Superior temporal gyrus (tissue), 1 donor: ENCODE measurements around the gene SQSTM1.
"Not testable (repeated sequence)": the region's sequence is repeated elsewhere in the genome, so short reads cannot be mapped to it uniquely, and the experiment has no call there.

Experiments
- DNase-seq: peaks from one replicate; pipeline ENCODE4 v3.0.0-alpha.2; 2016; ENCODE audit errors: extremely low spot score

The SQSTM1 gene

DNA sequence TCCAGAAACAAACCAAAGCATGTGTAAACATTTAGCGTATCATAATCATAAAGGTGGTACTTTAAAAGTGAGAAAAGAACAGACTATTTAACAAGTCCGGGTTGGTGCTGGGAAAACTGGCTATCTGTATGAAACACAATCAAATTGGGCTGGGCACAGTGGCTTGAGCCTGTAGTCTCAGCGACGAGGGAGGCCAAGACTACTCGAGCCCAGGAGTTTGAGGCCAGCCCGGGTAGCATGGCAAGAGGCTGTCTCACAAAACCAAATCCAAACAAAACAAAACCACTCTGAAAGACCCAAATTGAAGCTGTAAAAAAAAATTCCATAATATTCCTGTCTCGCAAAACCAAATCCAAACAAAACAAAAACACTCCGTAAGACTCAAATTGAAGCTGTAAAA lies 33.7 kb downstream of the SQSTM1 start:
- no peak for DNase-seq

DNA sequence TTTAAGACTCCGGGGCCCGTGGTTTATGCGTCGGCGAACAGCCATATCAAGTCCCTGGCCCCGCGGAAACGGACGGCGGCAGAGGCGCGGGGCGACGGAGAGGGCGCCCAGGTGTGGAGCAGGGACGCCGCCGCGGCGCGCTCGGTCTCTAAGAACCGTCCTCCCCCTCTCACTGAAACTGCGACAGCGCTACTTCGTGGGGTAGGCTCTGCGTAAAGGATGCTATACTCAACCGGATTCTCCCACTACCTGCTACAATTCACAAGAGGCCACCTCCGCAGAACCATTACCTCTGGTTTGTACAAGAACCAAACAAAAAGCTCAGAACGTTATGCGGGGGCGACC lies 37.5 kb downstream of the SQSTM1 start:
- DNase-seq, result no peak

DNA sequence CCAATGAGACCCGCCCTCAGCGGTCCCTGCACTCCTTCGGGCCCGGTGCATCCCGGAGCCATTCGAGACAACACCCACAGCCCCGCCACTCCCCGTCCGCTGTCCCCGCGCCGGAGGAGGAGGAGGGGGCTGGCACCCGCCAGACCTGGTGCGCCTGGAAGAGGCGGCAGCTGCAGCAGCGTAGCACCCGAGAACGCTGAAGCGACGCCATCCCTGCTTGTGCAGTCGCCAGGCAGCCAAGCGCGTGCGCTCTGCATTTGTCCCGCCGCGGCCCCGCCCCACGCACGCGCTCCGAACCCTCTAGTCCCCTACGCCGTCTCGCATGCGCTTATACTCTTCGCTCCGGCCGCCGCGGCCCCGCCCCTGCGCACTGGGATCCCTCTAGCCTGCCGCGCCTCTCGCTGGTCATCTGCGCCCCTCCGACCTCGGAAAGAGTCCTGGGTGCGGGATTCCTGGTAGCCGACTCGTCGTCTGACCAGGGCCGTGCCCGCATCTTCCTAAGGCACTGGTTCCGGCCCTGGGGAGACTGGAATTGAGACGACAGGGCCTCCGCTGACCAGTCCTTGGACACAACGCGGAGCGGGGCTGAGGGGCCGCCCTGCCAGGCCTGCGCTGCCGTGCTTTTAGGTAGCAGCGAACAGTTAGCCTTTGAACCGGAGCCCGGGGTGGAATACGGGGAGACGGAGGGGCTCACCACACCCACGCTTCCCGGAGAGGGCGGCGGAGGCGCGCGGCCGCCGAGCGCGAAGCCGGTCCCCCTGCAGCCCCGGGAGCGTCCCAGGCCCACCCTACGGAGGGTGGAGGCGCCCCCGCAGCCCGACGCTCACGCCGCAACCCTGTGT lies 38.1 kb downstream of the SQSTM1 start, which contains the start of gene MRNIP:
Gene MRNIP (minus strand): TSS at position 232 of the 842 bp plus-strand sequence. CDS start 21 bp downstream, at position 211.
- peak; percentile 97 for DNase-seq

DNA sequence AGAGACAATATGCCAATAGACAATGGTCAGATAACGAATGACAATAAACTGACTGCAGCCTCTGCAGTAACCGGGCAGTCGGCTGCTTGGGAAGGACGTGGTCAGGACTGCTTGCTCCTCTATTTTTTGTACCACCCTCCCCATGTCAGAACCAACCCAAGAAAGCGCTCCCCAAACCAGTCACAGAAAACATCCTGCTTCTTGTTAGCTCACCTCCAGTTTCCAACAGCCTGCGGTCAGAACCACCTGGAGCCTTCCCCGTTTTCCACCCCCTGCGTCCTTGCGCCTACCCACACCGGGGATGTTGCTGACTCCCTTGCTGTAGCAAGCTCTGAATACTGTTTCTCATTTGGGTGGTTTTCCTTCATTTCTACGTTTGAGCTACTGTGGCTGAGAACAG lies 39.6 kb downstream of the SQSTM1 start:
- DNase-seq, result no peak

GRCh38 chr5:179862296-179862695 lies 41.6 kb downstream of the SQSTM1 start:
- DNase-seq, result no peak

DNA sequence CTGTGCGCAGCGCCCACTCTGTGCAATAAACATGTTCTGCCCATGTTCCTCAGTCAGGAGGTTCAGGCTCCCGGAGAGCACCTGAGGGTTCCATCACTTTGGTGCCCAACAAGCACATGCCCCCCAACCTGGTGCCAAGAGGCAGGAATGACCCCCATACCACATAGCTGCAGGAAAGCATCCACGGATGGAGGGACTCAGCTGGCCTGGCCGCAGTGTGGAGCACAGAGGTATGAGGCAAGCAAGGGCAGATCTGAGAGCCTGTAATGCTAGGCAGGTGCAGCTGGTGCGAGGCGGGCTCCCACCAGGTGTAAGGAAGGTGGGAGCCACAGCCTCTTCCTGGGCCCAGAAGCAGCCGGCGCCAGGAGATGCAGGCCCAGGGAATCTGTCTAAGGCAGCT lies 42.2 kb downstream of the SQSTM1 start:
- no peak for DNase-seq

DNA sequence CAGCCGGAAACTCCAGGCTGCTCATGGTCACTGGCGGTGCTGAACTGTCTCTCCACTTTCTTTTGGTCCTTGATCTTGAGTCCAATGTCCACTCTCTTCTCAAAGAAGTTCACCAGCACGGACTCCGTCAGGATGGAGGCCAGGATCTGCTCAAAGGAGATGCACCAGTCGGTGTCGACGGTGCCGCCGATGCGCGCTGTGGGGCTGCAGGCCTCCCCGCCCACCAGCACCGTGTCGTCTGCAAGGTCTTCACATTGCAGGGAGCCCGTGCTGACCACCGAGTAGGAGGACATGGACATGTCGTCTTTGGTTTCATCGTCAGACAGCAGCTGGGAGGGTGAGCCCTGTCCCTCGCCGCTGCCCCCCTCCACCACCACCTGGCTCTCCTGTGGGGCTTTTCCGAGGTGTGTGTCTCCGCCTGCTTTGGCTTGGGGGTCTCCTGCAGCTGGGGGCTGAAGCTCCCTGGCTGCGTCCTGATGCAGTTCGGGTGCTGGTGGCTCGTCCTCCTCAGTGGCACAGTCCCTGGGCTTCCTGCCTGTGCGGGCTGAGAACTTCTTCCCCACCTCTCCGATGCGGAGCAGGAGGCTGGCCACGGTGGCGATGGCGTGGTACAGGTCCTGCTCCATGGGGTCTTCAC lies 42.9 kb downstream of the SQSTM1 start:
- DNase-seq, result no peak

DNA sequence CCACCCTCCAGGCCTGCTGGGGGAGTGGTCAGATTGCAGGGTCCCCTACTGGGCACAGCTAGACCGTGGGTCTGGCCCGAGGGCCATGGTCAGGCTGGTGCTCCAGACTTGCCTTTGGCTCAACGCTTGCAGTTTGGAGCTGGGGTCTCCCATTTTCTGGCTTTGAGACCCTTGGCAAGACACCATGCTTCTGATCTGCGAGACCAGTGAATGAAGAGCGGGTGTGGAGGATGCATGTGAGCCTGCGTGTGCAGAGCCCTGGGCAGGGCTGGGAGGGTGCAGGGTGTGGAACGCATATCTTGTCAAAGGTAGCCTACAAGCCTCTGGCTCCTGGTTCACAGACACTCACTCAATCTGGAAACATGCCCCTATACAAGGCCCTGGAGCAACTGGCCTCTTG lies 44.0 kb downstream of the SQSTM1 start:
- no peak for DNase-seq

- DNase-seq, result peak; percentile 59
These were observed 45.0 kb downstream of the SQSTM1 start for GRCh38 chr5:179865491-179866240.

DNA sequence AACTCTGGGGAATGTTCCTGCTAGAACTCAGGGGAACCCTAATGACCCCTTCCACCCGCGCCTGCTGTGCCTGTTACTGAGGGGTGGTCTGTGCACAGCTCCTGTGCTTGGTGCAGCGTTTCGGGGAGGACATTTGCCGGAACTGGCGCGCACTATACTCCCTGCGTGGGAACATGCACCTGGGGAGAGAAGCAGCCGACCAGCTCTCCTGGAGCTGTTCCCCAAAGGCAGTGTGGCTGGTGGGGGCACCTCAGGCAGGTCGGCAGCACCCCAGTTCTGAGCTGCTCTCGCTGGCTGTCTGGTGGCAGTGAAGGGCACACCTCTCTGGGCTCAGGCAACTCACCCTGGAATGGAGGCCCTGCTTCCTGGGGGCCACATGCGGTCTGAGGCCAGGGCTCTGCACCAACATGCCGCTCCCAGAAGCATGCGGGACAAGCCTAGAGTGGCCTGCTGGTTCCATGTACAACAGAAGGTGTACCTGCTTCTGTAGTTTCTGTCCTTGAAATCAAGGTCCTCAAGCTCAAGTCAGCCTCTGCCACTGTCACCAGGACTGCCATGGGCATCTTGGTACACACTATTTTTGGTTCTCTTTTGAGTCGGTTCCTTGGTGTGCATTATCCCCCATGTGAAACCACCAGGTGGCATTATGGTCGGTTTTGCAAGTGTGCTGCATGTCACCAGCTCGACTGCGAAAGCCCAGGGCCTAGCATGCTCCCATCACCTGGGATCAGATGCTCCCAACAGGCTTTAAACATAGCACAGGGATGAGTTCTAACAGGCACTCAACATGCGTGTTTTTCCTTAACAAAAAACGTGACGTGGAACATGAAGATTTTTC lies 45.8 kb downstream of the SQSTM1 start:
- DNase-seq, result peak; percentile 44

DNA sequence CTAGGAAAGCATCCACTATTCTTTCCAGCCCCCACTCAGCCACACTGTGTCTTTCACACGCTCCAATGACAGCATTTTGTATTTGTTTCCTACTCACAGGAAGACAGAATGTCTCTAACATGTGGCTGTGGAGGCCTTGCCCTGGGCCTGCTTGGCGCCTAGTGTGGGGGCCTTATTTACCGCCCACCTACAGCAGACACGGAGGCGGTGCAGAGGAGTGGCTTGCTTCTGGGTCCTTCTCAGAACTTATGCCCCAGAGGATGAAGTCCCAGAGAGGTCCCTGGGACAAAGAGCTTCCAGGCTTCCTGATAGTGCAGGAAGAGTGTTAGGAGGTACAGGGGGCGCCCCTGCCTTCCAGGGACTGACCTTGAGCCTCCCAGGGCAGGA lies 46.4 kb downstream of the SQSTM1 start:
- DNase-seq, result no peak

- no peak for DNase-seq
These were observed 46.8 kb downstream of the SQSTM1 start for GRCh38 chr5:179867476-179867875.

- DNase-seq, result no peak
These were observed 47.8 kb downstream of the SQSTM1 start for GRCh38 chr5:179868541-179868940.

DNA sequence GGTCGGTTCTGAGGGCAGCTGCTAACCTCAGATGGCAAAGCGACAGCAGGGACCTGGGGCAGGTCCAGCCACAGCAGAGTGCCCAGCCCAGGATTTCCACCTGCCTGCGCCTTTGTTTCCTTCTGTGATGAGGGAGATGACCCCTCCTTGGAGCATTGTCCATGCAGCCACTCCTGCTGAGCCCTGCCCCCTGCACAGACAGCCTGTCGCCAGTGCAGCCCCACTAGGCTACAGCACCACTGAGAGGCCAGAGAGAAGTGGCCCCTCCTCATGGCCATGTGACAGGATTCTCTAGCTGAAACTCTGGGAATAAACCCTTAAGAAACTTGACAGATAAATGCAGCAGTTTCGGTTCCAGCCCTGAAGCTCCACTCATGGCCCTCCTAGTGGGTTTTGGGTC lies 48.4 kb downstream of the SQSTM1 start:
- DNase-seq, result no peak

GRCh38 chr5:179869641-179870402 lies 49.1 kb downstream of the SQSTM1 start:
- DNase-seq, result no peak

GRCh38 chr5:179870403-179870903 lies 49.7 kb downstream of the SQSTM1 start:
- DNase-seq, result peak; percentile 22

DNA sequence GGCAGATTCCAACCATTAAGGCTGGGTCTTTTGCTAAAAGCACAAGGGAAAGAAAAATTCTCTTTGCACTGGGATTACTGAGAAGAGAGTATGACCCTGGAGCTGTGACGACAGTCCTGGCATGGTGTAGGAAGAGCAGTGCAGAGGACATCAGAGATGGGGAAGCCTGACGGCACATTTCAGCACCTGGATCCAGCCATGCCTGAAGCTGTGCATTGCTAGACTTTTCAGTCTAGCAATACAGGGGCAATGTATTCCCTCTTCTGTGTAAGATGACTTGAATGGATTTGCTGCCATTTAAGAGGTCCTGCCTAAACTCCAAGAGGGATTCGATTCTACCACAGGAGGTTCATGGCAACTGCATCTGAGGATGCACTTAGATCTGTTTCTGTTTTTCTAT lies 50.2 kb downstream of the SQSTM1 start:
- no peak for DNase-seq

DNA sequence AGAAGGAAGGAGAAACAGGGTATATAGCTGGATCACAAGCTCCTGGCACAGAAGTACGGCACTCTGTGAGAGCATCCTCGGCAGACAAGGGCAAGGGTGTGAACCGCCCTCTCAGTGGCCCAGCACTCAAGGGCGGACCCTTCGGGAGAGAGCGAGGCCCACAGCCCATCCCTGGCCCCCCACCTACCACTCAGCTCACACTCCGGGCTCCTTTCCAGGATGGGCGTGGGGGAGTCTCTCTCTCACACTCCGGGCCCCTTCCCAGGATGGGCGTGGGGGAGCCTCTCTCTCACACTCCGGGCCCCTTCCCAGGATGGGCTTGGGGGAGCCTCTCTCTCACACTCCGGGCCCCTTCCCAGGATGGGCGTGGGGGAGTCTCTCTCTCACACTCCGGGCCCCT lies 50.8 kb downstream of the SQSTM1 start:
- DNase-seq, result not testable (repeated sequence)

- DNase-seq, result no peak
These were observed 51.5 kb downstream of the SQSTM1 start for GRCh38 chr5:179872055-179872827.
